HG03103 (cell line): ENCODE results near the gene GABARAP.

ENCODE experiments used
- ATAC-seq: cut with Tn5 transposase; IDR thresholded peaks from one replicate; pipeline ENCODE4 v1.9.1; 2021; ENCODE audit warnings: low read depth; ENCODE audit not compliant: unreplicated experiment

Gene GABARAP

GRCh38 chr17:7241783-7242716 is at the start of gene GABARAP:
Gene GABARAP (minus strand): TSS chr17:7242449. CDS start chr17:7242330, 119 bp downstream.
- ATAC-seq = no peak

- no peak for ATAC-seq
Measured at GRCh38 chr17:7290685-7291084, 48.4 kb upstream of the GABARAP start.

- ATAC-seq = no peak
Measured at GRCh38 chr17:7290166-7290565, 47.9 kb upstream of the GABARAP start.

- no peak for ATAC-seq
Measured at GRCh38 chr17:7289256-7290032, 47.2 kb upstream of the GABARAP start.

- ATAC-seq = no peak
Measured at GRCh38 chr17:7285679-7286078, 43.4 kb upstream of the GABARAP start.

- ATAC-seq = no peak
Measured at GRCh38 chr17:7284911-7285310, 42.7 kb upstream of the GABARAP start.

- no peak for ATAC-seq
Measured at GRCh38 chr17:7283471-7284216, 41.4 kb upstream of the GABARAP start.

- ATAC-seq = no peak
Measured at GRCh38 chr17:7282752-7283321, 40.6 kb upstream of the GABARAP start.

GRCh38 chr17:7281953-7282751 is 39.9 kb upstream of the GABARAP start:
- no peak for ATAC-seq

GRCh38 chr17:7281074-7281952 is 39.1 kb upstream of the GABARAP start, which contains the start of gene SLC2A4:
Gene SLC2A4 (plus strand): TSS chr17:7281718. CDS start chr17:7281935, 217 bp downstream.
- ATAC-seq = no peak

GRCh38 chr17:7280519-7281073 is 38.3 kb upstream of the GABARAP start:
- ATAC-seq = peak; percentile 43

GRCh38 chr17:7279448-7279847 is 37.2 kb upstream of the GABARAP start:
- ATAC-seq = no peak

- no peak for ATAC-seq
Measured at GRCh38 chr17:7266784-7267183, 24.5 kb upstream of the GABARAP start.

GRCh38 chr17:7263801-7264078 is 21.5 kb upstream of the GABARAP start:
- no peak for ATAC-seq

GRCh38 chr17:7262935-7263800 is 20.9 kb upstream of the GABARAP start:
- no peak for ATAC-seq

GRCh38 chr17:7262192-7262934 is 20.1 kb upstream of the GABARAP start, which contains the start of gene CLDN7:
Gene CLDN7 (minus strand): TSS chr17:7262478. CDS start chr17:7262043, 435 bp downstream.
- no peak for ATAC-seq
